Stimulated activated CD8-positive, alpha-beta memory T cell treated with anti-CD3 and anti-CD28 coated beads, Interleukin-15, amount 100 ng/mL, for 48 hours (primary cell): ENCODE data around the gene NRTN.
"Not testable (repeated sequence)": the region's sequence is repeated elsewhere in the genome, so short reads cannot be mapped to it uniquely, and the experiment has no call there.

Experiments used
- DNase-seq, 2 donors: peaks; one replicate each; pipeline ENCODE4 v3.0.0-alpha.2; 2020; ENCODE audit warnings: low read depth in 2 of 2

Gene NRTN, protein sequence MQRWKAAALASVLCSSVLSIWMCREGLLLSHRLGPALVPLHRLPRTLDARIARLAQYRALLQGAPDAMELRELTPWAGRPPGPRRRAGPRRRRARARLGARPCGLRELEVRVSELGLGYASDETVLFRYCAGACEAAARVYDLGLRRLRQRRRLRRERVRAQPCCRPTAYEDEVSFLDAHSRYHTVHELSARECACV

GRCh38 chr19:5804516-5805461, at the start of gene NRTN:
Gene NRTN (plus strand): TSS chr19:5805067. CDS start chr19:5824166, 19,099 bp downstream.
- no peak for DNase-seq

- DNase-seq: no peak
Measured at GRCh38 chr19:5762608-5763217, 42.2 kb upstream of the NRTN start.

DNA sequence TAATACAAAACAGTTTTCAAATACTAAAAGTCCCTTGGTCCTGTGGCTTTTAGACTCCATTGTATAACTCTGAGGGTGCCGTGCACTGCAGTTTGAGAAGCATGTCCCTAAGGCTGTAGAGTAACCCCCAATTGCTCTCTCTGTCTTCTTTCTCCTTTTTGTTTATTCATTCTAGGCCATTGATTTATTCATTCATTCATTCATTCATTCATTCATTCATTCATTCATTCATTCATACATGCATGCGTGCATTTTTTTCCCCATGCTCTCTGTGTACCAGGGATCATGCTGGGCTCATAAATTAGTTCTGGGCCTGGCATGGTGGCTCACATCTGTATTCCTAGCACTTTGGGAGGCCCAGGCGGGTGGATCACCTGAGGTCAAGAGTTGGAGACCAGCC, 39.6 kb upstream of the NRTN start:
- DNase-seq: no peak

DNA sequence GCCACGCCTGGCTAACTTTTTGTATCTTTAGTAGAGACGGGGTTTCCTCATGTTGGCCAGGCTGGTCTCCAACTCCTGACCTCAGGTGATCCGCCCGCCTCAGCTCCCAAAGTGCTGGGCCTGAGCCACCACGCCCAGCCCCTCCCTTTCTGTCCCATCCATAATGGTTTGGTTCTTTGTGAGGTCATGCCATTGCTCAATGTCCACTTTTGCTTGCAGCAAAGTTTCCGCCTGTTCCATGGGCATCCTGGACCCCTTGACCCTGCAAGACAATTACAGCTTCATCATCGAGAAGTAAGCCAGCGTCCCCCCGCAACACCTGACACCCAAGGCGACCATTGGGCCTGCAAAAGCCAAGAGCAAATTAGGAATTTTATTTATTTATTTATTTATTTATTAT, 36.9 kb upstream of the NRTN start:
- no peak for DNase-seq

DNA sequence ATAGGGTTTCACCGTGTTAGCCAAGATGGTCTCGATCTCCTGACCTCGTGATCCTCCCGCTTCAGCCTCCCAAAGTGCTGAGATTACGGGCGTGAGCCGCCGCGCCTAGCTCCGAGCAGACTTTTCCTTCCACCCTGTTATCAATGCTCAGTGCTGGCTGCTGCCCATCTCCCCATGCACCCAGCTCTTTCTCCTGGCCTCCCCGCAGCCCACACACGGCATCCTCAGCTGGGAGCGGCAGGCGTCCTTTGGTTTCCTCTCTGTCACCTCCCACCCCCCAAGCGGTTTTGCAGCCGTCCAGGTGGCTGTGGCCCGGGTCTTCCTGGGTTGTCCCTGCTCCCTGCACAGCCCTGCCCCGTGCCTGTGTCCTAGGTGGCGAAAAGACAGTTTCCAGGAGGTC, 32.5 kb upstream of the NRTN start:
- DNase-seq: no peak

DNA sequence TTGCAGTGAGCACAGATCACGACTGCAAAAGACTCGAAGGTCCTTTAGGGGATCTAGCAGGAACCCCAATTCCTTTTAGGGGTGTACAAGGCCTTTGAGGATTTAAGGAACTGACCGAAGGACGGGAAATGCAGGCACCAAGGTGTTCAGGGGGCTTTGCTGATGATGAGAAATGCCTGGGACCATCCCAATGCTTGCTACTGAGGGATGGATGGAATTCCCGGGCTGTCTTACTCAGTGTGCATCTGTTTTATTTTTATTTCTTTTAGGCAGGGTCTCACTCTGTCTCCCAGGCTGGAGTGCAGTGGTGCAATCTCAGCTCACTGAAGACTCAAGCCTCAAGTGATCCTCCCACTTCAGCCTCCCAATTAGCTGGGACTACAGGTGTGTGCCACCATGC, 31.6 kb upstream of the NRTN start:
- DNase-seq: no peak

DNA sequence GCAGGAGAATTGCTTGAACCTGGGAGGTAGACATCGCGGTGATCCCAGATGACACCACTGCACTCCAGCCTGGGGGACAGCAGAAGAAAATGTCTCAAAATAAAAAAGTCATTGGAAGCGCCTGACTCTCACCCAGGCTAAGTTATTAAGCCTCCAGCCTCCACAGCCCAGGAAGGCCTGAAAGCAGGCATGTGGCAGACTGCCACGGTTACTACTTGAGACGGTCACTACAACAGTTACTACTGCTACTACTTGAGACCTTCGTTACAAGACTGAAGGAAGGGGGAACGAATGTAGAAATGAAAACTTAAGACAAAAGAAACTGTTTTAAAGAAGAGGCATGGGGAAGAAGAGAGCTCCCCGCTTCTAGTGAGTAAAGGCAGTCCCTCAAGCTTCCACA, 29.9 kb upstream of the NRTN start:
- no peak for DNase-seq

GRCh38 chr19:5775668-5776309, 29.1 kb upstream of the NRTN start:
- no peak for DNase-seq

GRCh38 chr19:5778402-5778801, 26.5 kb upstream of the NRTN start:
- no peak for DNase-seq

GRCh38 chr19:5780916-5781315, 24.0 kb upstream of the NRTN start:
- not testable (repeated sequence) for DNase-seq

- no peak for DNase-seq
Measured at GRCh38 chr19:5782322-5782721, 22.5 kb upstream of the NRTN start.

DNA sequence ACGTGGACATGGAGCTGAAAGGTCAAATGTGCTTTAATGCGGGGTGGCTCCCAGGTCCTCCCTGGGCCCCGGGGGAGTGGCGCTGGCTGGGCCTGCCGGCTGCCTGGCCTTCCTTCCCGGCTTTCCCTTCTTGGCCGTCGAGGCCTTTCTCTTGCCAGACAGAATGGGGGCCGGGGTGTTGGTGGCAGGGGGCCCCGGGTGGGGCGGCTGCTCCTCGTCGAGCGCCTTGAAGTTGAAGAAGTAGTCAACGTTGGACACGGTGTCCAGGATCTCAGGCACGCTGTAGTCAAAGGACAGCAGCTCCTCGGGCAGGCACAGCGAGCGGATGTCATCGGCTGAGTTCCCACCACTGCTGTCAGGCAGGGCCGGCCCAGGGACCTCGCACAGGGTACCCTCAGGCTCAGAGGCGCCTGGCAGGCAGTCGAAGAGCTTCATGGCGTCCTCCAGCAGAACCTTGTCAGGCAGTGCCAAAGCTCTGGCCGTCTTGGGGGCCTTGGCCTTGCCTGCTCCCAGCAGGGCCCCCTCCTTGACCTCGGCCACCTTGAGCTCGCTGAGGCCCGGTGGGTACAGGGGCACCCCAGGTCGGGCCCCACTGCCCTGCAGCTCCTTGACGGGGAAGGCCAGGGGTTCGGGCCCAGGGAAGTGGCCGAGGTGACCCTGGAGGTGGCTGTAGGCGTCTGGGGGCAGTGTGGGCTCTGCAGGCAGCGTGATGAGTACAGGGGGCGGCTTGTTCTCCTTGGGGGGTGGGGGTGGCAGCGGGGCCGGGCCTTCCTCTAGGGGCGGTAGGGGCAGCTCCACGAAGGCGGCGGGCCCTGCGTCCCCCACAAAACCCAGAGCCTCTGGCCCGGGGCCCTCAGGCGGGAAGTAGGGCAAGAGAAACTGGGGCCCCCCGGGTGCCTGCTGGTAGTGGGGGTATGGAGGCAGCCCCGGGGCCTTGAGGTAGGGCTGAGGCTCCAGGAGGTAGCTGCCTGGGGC, 21.6 kb upstream of the NRTN start:
- no peak for DNase-seq

- DNase-seq: no peak
Measured at GRCh38 chr19:5784581-5785147, 20.2 kb upstream of the NRTN start, which contains the start of gene PRR22. Gene PRR22 (minus strand): TSS chr19:5784746. CDS start chr19:5784660, 86 bp downstream.

GRCh38 chr19:5785423-5785822, 19.4 kb upstream of the NRTN start:
- DNase-seq: no peak

GRCh38 chr19:5786593-5787408, 18.1 kb upstream of the NRTN start:
- DNase-seq: no peak

- DNase-seq: no peak
Measured at GRCh38 chr19:5787409-5788182, 17.3 kb upstream of the NRTN start.

- no peak for DNase-seq
Measured at GRCh38 chr19:5788422-5788821, 16.4 kb upstream of the NRTN start.

DNA sequence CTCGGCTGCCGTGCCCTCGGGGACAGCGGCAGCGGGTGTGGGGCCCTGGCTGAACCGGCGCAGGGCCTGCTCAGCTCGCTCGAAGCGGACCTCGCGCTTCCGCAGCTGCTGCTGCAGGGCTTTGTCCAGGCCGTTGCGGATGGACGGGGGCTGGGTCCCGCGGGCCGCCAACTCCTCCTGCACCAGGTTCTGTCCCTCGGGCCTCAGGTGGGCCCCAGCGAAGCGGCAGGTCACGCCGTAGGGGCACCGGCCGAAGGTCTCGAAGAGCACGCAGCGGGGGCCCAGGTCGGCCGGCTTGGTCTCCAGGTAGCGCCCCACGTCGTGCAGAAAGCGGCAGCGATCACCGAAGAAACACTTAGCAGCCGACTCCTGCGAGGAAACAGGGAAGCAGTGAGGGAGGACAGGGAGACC, 15.5 kb upstream of the NRTN start:
- no peak for DNase-seq
